VCaP (cell line): ENCODE measurements around the gene YIPF5.

Experiments used
- H3K27ac ChIP-seq: fragments of 450-650 bp; 2 replicates; pipeline ENCODE4 v1.5.1; 2017
- TF ChIP-seq, protein P1 (sequence below): fragments of 450-650 bp; conservative IDR thresholded peaks from 2 replicates; pipeline ENCODE4 v1.5.1; 2017; ENCODE audit warnings: mild to moderate bottlenecking, moderate library complexity

YIPF5 gene

GRCh38 chr5:144170276-144171024, at the start of gene YIPF5, which contains the start of gene KCTD16:
Gene YIPF5, minus strand, starts transcription at chr5:144170659. Its CDS starts 704 bp downstream, at chr5:144169955.
Gene KCTD16, plus strand, starts transcription at chr5:144170873.
- peak within 1 kb of the TSS; percentile 78 for H3K27ac ChIP-seq
- TF ChIP-seq, protein P1, sequence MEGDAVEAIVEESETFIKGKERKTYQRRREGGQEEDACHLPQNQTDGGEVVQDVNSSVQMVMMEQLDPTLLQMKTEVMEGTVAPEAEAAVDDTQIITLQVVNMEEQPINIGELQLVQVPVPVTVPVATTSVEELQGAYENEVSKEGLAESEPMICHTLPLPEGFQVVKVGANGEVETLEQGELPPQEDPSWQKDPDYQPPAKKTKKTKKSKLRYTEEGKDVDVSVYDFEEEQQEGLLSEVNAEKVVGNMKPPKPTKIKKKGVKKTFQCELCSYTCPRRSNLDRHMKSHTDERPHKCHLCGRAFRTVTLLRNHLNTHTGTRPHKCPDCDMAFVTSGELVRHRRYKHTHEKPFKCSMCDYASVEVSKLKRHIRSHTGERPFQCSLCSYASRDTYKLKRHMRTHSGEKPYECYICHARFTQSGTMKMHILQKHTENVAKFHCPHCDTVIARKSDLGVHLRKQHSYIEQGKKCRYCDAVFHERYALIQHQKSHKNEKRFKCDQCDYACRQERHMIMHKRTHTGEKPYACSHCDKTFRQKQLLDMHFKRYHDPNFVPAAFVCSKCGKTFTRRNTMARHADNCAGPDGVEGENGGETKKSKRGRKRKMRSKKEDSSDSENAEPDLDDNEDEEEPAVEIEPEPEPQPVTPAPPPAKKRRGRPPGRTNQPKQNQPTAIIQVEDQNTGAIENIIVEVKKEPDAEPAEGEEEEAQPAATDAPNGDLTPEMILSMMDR: no peak

GRCh38 chr5:144219869-144220268, 49.4 kb upstream of the YIPF5 start:
- TF ChIP-seq, protein P1: no peak
- no peak overlapping the region for H3K27ac ChIP-seq

DNA sequence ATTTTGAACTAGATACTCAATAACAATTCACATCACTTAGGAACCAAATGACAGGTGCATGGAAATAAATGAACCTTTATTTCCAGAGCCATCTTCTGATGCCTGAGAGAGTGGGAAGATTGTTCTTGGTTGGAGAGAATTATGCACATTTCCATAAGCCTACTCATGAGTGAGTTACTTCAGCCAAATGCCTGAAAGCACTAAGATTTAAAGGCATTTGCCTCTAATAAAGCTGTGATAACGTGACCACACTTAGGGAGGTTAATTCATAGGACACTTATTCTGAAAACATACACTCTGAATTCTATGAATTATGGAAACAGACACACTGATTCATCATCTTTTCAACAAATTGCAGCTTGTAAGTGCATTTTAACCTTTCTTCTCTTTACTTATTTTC, 40.2 kb upstream of the YIPF5 start:
- H3K27ac ChIP-seq: no peak overlapping the region
- TF ChIP-seq, protein P1: no peak

GRCh38 chr5:144209361-144209760, 38.9 kb upstream of the YIPF5 start:
- TF ChIP-seq, protein P1: no peak
- H3K27ac ChIP-seq: no peak overlapping the region

GRCh38 chr5:144207875-144208444, 37.5 kb upstream of the YIPF5 start:
- TF ChIP-seq, protein P1: no peak
- no peak overlapping the region for H3K27ac ChIP-seq

- H3K27ac ChIP-seq: no peak overlapping the region
- TF ChIP-seq, protein P1: no peak
These were observed 35.7 kb upstream of the YIPF5 start for GRCh38 chr5:144206141-144206540.

GRCh38 chr5:144205141-144205551, 34.7 kb upstream of the YIPF5 start:
- H3K27ac ChIP-seq: peak overlapping the region; percentile 52
- TF ChIP-seq, protein P1: no peak
